Measurements from ENCODE around the gene PEF1.

The PEF1 gene

GRCh38 chr1:31671561-31672201 lies 27.0 kb upstream of the PEF1 start:
- Histone ChIP-seq H3K79me2 (ENCODE audit: insufficient read depth, low read length) (no peaks in the 10 kb centered on the region), H3K9ac (ENCODE audit: low read length) (no peak overlapping the region), H3K27ac (ENCODE audit: low read depth, low read length) (no peak overlapping the region), H3K9me2 (replicated peaks; ENCODE audit: insufficient read depth, low read length) (no peaks in the 10 kb centered on the region), H3K9me3 (ENCODE audit: insufficient read depth, low read length) (no peaks in the 10 kb centered on the region), H4K20me1 (ENCODE audit: low read depth, low read length) (no peaks in the 10 kb centered on the region), H3K36me3 (ENCODE audit: low read length) (no peaks in the 10 kb centered on the region), H3K4me2 (ENCODE audit: low read depth, low read length, poor library complexity, severe bottlenecking) (no peak overlapping the region), H2AFZ (ENCODE audit: low read depth, low read length, severe bottlenecking) (no peak overlapping the region), H3K27me3 (ENCODE audit: low read length) (no peaks in the 10 kb centered on the region; the same call in 1 of the 2 replicates), H3K4me3 (ENCODE audit: insufficient read depth, low read length, poor library complexity, severe bottlenecking) (no peak overlapping the region), H3F3A (ENCODE audit: insufficient read depth) (no peaks in the 10 kb centered on the region)
- TF ChIP-seq EZH2phosphoT487 (conservative IDR thresholded peaks at IDR 0.05; ENCODE audit: low read length): no peak
- TF ChIP-seq, protein P1, sequence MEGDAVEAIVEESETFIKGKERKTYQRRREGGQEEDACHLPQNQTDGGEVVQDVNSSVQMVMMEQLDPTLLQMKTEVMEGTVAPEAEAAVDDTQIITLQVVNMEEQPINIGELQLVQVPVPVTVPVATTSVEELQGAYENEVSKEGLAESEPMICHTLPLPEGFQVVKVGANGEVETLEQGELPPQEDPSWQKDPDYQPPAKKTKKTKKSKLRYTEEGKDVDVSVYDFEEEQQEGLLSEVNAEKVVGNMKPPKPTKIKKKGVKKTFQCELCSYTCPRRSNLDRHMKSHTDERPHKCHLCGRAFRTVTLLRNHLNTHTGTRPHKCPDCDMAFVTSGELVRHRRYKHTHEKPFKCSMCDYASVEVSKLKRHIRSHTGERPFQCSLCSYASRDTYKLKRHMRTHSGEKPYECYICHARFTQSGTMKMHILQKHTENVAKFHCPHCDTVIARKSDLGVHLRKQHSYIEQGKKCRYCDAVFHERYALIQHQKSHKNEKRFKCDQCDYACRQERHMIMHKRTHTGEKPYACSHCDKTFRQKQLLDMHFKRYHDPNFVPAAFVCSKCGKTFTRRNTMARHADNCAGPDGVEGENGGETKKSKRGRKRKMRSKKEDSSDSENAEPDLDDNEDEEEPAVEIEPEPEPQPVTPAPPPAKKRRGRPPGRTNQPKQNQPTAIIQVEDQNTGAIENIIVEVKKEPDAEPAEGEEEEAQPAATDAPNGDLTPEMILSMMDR (IDR thresholded peaks at IDR 0.05; ENCODE audit: insufficient read depth, low read length, poor library complexity, severe bottlenecking): no peak

DNA sequence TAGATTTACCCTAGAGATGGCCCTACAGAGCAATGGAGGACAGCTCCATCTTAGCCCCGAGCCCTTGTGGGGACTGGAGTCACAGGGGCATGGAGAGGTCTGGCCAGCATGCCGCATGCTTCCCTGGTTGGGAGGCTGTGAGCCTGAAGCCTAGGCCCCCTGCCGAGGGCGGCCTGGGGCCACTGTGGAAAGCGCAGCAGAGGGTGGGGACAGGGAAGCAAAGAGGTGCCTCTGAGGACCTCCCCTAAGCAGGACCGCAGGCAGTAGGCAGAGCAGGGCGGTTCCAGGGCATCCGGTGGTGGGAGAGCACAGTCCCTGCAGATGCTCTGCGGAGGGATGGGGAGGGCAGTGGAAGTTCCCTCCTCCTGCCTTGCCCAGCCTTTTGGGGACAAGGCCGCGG lies 26.5 kb upstream of the PEF1 start:
- Histone ChIP-seq H4K20me1 (ENCODE audit: low read depth, low read length) (no peaks in the 10 kb centered on the region), H3K9me2 (replicated peaks; ENCODE audit: insufficient read depth, low read length) (no peaks in the 10 kb centered on the region), H2AFZ (ENCODE audit: low read depth, low read length, severe bottlenecking) (no peak overlapping the region), H3K36me3 (ENCODE audit: low read length) (no peaks in the 10 kb centered on the region), H3K27ac (ENCODE audit: low read depth, low read length) (no peak overlapping the region), H3F3A (ENCODE audit: insufficient read depth) (no peaks in the 10 kb centered on the region), H3K4me3 (ENCODE audit: insufficient read depth, low read length, poor library complexity, severe bottlenecking) (no peak overlapping the region), H3K9ac (ENCODE audit: low read length) (no peak overlapping the region), H3K4me2 (ENCODE audit: low read depth, low read length, poor library complexity, severe bottlenecking) (no peak overlapping the region), H3K9me3 (ENCODE audit: insufficient read depth, low read length) (no peaks in the 10 kb centered on the region), H3K27me3 (ENCODE audit: low read length) (no peaks in the 10 kb centered on the region; the same call in 1 of the 2 replicates), H3K79me2 (ENCODE audit: insufficient read depth, low read length) (no peaks in the 10 kb centered on the region)
- no peak for TF ChIP-seq EZH2phosphoT487 (conservative IDR thresholded peaks at IDR 0.05; ENCODE audit: low read length)
- TF ChIP-seq, protein P1 (IDR thresholded peaks at IDR 0.05; ENCODE audit: insufficient read depth, low read length, poor library complexity, severe bottlenecking): no peak

DNA sequence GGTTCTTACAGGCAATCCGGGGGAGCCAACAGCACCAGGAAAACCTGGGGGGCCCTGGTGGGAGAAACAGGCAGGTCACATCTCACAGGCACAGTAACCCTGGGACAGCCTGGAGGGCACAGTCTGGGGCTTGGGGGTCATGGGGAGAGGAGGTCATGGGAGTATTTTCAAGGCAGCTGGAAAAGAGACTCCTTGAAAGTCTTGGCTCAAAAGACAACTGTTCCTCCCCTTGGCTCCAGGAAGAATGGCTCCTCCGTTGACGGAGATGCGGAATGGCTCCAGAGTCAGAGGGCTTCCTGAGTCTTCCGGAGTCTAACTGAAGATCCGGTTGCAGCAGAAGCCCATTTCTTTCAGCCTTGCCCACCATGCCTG lies 25.9 kb upstream of the PEF1 start:
- H3K9ac ChIP-seq (ENCODE audit: low read length): no peak overlapping the region
- H3K27ac ChIP-seq (ENCODE audit: low read depth, low read length): no peak overlapping the region
- no peak overlapping the region for H3K4me2 ChIP-seq (ENCODE audit: low read depth, low read length, poor library complexity, severe bottlenecking)
- H4K20me1 ChIP-seq (ENCODE audit: low read depth, low read length): no peaks in the 10 kb centered on the region
- no peak overlapping the region for H3K4me3 ChIP-seq (ENCODE audit: insufficient read depth, low read length, poor library complexity, severe bottlenecking)
- H2AFZ ChIP-seq (ENCODE audit: low read depth, low read length, severe bottlenecking): no peak overlapping the region
- no peaks in the 10 kb centered on the region for H3F3A ChIP-seq (ENCODE audit: insufficient read depth)
- TF ChIP-seq EZH2phosphoT487 (conservative IDR thresholded peaks at IDR 0.05; ENCODE audit: low read length): no peak
- TF ChIP-seq, protein P1 (IDR thresholded peaks at IDR 0.05; ENCODE audit: insufficient read depth, low read length, poor library complexity, severe bottlenecking): no peak
- no peaks in the 10 kb centered on the region for H3K36me3 ChIP-seq (ENCODE audit: low read length)
- H3K27me3 ChIP-seq (ENCODE audit: low read length): no peaks in the 10 kb centered on the region; the same call in 1 of the 2 replicates
- H3K79me2 ChIP-seq (ENCODE audit: insufficient read depth, low read length): no peaks in the 10 kb centered on the region
- no peaks in the 10 kb centered on the region for H3K9me3 ChIP-seq (ENCODE audit: insufficient read depth, low read length)
- H3K9me2 ChIP-seq (replicated peaks; ENCODE audit: insufficient read depth, low read length): no peaks in the 10 kb centered on the region
